Measurements from ENCODE around the gene CACNB2.
"Not testable (repeated sequence)": the region's sequence is repeated elsewhere in the genome, so short reads cannot be mapped to it uniquely, and the experiment has no call there.

Gene CACNB2

GRCh38 chr10:18144928-18145327 lies 4.7 kb downstream of the CACNB2 start:
- peak in 8 of 58 donors; percentile 8 to 19 (median 15) for DNase-seq

GRCh38 chr10:18145652-18146051 lies 5.4 kb downstream of the CACNB2 start:
- DNase-seq = no peak

- DNase-seq = no peak
Measured at GRCh38 chr10:18149196-18149800, 9.1 kb downstream of the CACNB2 start.

- no peak for DNase-seq
Measured at GRCh38 chr10:18151356-18151890, 11.2 kb downstream of the CACNB2 start.

- DNase-seq = not testable (repeated sequence)
Measured at GRCh38 chr10:18153381-18153780, 13.2 kb downstream of the CACNB2 start.

GRCh38 chr10:18155321-18155720 lies 15.1 kb downstream of the CACNB2 start:
- no peak for DNase-seq

GRCh38 chr10:18156797-18157196 lies 16.6 kb downstream of the CACNB2 start:
- DNase-seq = not testable (repeated sequence)

- no peak for DNase-seq
Measured at GRCh38 chr10:18157881-18158280, 17.7 kb downstream of the CACNB2 start.

GRCh38 chr10:18158773-18159265 lies 18.6 kb downstream of the CACNB2 start:
- DNase-seq = peak in 2 of 58 donors; percentile 17 to 33

GRCh38 chr10:18159557-18159956 lies 19.3 kb downstream of the CACNB2 start:
- no peak for DNase-seq

GRCh38 chr10:18162021-18162627 lies 21.9 kb downstream of the CACNB2 start:
- no peak for DNase-seq

- no peak for DNase-seq
Measured at GRCh38 chr10:18164093-18164492, 23.9 kb downstream of the CACNB2 start.

- peak in 2 of 58 donors; percentile 20 to 23 for DNase-seq
Measured at GRCh38 chr10:18164748-18165361, 24.6 kb downstream of the CACNB2 start.

- no peak for DNase-seq
Measured at GRCh38 chr10:18178854-18179483, 38.7 kb downstream of the CACNB2 start.

- peak in 4 of 58 donors; percentile 3 to 38 (median 19) for DNase-seq
Measured at GRCh38 chr10:18179891-18180290, 39.7 kb downstream of the CACNB2 start.

GRCh38 chr10:18181382-18181781 lies 41.2 kb downstream of the CACNB2 start:
- not testable (repeated sequence) for DNase-seq

GRCh38 chr10:18185621-18186020 lies 45.4 kb downstream of the CACNB2 start:
- no peak for DNase-seq

GRCh38 chr10:18190840-18191239 lies 50.6 kb downstream of the CACNB2 start:
- no peak for DNase-seq

GRCh38 chr10:18194634-18195033 lies 54.4 kb downstream of the CACNB2 start:
- DNase-seq = no peak

- peak in 1 of 58 donors; percentile 21 for DNase-seq
Measured at GRCh38 chr10:18195060-18195799, 55.0 kb downstream of the CACNB2 start.
